Fibroblast of skin of right biceps (primary cell): ENCODE results near the gene CD99.
A peak's percentile ranks its signal among the peaks of the same experiment; 100 is the strongest.
"Not testable (repeated sequence)": the region's sequence is repeated elsewhere in the genome, so short reads cannot be mapped to it uniquely, and the experiment has no call there.

Experiments used
- DNase-seq: peaks from one replicate; pipeline ENCODE4 v3.0.0-alpha.2; 2013

Gene CD99

DNA sequence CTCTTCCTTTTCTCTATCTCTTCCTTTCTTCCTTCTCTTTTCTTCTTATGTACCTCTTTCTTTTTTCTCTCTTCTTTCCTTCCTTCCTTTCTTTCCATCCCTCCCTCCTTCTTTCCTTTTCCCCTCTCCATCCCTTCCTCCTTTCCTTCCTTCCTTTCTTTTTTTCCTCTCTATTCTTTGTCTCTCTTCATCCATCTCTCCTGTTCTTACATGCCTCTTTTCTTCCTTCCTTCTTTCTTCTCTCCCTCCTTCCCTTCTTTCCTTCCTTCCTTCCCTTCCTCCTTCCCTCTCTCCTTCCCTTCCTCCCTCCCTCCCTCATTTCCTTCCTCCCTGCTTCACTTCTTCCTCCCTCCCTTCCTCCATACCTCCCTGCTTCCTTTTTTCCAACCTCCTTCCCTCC, 41.6 kb downstream of the CD99 start:
- no peak for DNase-seq

GRCh38 chrX:2733286-2733685, 42.2 kb downstream of the CD99 start:
- DNase-seq, result no peak

DNA sequence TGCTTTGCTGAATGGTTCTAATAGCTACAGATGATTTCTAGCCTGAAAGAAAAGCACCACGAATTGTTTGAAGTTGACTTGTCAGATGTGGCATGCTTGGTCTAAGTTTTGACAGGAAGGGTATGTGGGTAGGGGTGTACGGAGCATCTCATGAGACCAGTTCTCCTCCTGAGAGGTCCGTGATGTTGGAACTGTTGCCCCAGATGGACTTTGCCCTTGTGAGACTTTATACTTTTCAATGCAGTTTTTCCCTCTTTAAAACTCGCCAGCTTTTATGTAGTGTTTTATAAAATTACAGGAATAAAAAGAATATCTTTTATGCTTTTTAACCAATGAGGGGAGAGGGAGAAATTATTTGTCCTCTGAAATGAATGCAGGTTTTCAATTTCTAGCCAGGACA, 44.2 kb downstream of the CD99 start:
- DNase-seq, result no peak

GRCh38 chrX:2740672-2741071, 49.6 kb downstream of the CD99 start:
- DNase-seq, result no peak

DNA sequence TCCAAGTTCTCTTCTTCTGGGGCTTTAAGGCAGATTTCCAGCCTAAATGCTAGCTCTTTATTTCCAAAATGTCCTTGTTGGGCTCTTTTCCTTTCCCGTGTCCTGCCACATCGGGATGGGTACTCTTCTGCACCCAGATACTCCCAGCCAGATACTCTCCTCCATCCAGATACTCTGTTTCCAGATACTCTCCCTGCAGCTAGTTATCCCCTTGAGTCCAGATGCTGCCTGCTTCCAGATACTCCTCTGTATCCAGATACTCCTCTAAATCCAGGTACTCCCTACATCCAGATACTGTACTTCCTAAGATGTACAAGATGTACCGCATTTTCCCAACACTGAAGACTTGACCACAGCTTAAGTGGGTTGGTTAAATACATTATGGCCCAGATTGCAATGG, 50.3 kb downstream of the CD99 start:
- DNase-seq, result no peak

GRCh38 chrX:2746250-2746649, 55.2 kb downstream of the CD99 start:
- DNase-seq, result not testable (repeated sequence)

DNA sequence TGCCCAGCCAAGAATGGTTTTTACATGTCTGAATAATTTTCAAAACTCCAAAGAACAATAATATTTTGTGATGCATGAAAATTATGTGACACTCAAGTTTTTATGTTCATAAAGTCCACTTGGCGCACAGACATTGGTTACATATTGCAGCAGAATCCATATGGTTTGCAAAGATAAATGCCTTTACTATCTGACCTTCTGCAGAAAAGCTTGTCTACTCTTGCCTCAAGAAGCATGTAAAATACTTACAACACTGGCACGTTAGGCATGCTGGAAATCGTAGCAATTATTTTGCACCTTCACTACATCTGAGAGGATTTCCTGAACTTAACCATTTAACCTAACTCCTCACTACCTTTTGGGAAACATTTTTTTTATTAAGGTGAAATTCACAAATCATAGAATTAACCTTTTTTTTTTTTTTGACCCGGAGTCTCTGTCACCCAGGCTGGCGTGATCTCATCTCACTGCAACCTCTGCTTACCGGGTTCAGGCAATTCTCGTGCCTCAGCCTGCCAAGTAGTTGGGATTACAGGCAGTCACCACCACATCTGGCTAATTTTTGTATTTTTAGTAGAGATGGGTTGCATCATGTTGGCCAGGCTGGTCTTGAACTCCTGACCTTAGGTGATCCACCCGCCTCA, 57.2 kb downstream of the CD99 start:
- no peak for DNase-seq

DNA sequence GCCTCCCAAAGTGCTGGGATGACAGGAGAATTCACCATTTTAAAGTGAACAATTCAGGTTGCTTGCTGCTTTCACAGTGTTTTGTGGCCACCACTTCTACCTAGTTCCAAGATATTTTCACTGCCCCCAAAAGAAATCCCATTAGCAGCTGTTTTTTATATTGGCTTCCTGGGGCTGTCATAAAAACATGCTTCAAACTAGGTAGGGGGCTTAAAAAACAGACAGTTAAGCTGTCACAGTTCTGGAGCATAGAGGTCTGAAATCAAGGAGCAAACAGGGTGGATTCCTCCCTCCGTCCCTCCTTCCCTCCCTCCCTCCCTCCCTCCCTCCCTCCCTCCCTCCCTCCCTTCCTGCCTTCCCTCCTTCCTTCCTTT, 57.7 kb downstream of the CD99 start:
- DNase-seq, result no peak

- peak; percentile 50 for DNase-seq
Observed at GRCh38 chrX:2751291-2751690, 60.2 kb downstream of the CD99 start.

- peak; percentile 11 for DNase-seq
Observed at GRCh38 chrX:2751874-2752300, 60.8 kb downstream of the CD99 start, which contains the start of gene XG. XG (plus strand) TSS chrX:2752040; CDS start chrX:2752275, 235 bp downstream.

GRCh38 chrX:2752441-2752840, 61.3 kb downstream of the CD99 start:
- DNase-seq, result peak; percentile 82

DNA sequence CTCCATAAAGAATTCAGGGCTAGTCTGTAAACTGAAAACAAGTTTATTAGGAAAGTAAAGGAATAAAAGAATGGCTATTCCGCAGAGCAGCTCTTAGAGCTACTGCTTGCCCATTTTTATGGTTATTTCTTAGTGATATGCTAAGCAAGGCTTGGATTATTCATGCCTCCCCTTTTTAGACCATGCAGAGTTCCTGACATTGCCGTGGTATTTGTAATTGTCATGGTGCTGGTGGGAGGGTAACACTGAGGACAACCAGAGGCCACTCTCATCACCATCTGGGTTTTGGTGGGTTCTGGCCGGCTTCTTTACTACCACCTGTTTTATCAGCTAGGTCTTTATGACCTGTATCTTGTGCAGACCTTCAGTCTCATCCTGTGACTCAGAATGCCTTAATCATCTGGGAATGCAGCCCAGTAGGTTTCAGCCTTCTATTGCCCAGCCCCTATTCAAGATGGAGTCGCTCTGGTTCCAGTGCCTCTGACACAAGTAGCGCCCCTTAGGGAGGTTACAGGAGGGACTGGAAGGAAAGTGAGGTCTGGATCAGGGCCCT, 64.1 kb downstream of the CD99 start:
- DNase-seq, result peak; percentile 30

GRCh38 chrX:2756548-2756947, 65.5 kb downstream of the CD99 start:
- DNase-seq, result no peak

- DNase-seq, result no peak
Observed at GRCh38 chrX:2761246-2761645, 70.2 kb downstream of the CD99 start.

DNA sequence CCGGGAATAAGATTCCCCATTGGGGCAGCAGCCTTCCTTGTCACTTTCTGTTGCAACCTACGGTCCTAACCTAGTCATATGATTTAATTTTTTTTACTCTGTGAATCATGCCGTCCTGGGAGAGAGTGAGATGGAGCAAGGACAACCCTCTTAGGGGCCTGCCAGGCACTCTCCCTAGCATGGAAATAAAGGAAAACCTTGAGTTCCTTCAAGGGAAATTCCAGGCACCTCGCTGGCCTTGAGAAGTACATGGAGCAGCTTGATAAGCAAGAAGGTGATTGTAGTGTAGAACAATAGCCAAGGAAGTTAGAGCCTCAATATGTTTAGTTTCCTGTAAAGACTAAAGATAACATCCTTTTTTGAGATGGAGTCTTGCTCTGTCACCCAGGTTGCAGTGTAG, 71.6 kb downstream of the CD99 start:
- not testable (repeated sequence) for DNase-seq

DNA sequence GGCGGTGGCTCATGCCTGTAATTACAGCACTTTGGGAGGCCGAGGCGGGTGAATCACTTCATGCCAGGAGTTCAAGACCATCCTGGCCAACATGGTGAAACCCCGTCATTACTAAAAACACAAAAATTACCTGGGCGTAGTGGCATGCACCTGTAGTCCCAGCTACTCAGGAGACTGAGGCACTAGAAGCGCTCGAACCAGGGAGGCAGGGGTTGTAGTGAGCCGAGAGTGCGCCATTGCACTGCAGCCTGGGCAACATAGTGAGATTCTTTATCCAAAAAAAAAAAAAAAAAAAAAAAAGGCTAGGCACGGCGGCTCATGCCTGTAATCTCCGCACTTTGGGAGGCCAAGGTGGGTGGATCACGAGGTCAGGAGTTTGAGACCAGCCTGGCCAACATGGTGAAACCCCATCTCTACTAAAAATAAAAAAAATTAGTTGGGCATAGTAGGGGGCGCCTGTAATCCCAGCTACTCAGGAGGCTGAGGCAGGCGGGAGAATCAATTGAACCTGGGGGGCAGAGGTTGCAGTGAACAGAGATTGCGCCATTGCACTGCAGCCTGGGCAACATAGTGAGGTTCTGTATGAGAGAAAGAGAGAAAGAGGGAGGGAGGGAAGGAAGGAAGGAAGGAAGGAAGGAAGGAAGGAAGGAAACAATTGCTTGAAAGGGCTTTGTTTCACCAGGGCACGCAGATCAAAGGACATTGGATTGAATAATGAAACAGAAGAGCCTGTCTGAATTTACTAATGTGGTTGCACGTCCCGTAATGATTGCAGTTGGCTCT, 73.9 kb downstream of the CD99 start:
- DNase-seq, result not testable (repeated sequence)

- DNase-seq, result no peak
Observed at GRCh38 chrX:2765549-2765830, 74.4 kb downstream of the CD99 start.

DNA sequence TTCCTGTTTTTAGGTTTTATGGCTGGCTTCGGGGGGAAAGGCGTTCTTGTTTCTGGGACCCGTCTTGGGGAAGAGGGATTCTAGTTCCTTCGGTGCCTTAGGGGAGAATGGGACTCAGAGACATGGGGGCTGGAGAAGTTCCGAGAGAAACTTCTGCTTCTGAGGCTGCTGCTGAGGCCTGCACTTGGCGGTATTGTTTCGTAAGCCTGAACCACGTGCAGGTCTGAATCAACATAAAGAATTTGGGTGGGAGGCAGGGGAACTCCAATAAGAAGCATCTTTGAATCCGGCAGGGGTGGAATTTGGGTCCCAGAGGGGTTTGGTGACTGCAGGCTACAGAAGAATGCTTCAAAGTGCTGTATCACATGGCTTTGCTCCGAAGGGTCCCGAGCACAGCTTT, 75.8 kb downstream of the CD99 start:
- peak; percentile 59 for DNase-seq

GRCh38 chrX:2767631-2768455, 76.7 kb downstream of the CD99 start:
- peak; percentile 17 for DNase-seq

GRCh38 chrX:2769615-2770014, 78.5 kb downstream of the CD99 start:
- DNase-seq, result no peak

DNA sequence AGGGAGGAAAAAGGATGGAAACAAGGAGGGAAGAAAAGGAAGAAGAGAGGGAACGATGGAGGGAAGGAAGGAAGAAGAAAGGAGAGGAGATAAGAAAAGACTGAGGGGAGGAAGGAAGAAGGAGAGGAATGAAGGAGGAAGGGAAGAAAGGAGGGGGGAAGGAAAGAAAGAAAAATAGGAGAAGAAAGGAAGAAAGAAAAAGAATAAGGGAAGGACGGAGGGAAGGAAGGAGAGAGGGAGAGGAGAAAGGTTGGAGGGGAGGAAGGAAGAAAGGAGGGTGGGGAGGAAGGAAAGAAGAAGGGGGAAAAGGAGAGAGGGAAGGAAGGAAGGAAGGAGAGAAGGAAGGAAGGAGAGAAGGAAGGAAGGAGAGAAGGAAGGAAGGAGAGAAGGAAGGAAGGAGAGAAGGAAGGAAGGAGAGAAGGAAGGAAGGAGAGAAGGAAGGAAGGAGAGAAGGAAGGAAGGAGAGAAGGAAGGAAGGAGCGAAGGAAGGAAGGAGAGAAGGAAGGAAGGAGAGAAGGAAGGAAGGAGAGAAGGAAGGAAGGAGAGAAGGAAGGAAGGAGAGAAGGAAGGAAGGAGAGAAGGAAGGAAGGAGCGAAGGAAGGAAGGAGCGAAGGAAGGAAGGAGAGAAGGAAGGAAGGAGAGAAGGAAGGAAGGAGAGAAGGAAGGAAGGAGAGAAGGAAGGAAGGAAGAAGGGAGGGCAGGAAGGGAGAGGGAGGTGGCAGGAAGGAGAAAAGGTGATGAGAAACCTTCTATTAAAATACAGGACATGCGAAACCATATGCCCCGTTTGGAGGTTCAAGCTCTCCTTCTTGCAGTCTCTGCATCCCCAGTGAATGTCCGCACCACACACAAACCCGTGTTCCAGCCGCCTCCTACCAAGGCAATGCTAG, 82.3 kb downstream of the CD99 start:
- not testable (repeated sequence) for DNase-seq

- no peak for DNase-seq
Observed at GRCh38 chrX:2774057-2774456, 83.0 kb downstream of the CD99 start.

GRCh38 chrX:2774776-2775175, 83.7 kb downstream of the CD99 start:
- DNase-seq, result no peak
